Neural cell (in vitro differentiated cells): ENCODE results near the gene SACM1L. TPM values are rescaled to one million over a fixed set of nuclear protein-coding genes. Genes with fewer than 3 reads are reported as not detected.

Experiments used
- H2AFZ ChIP-seq: fragments of 200-600, 300-800 bp; sonication (generic), shearing (Covaris generic); 2 replicates; pipeline ENCODE4 v1.6.0; 2014; ENCODE audit warnings: low read depth, mild to moderate bottlenecking, antibody characterized with exemption, low read length, moderate library complexity
- H3F3A ChIP-seq: fragments of 200-600 bp; shearing (Covaris generic); 2 replicates; pipeline ENCODE4 v1.6.1; 2016; ENCODE audit warnings: mild to moderate bottlenecking, moderate library complexity, mixed read lengths, antibody characterized with exemption, low read length; ENCODE audit not compliant: insufficient read depth, poor library complexity, severe bottlenecking
- H3K27ac ChIP-seq: fragments of 200-600, 300-800 bp; sonication (generic), shearing (Covaris generic); 2 replicates; pipeline ENCODE4 v1.5.1; 2014; ENCODE audit warnings: mild to moderate bottlenecking, low read length, moderate library complexity
- H3K27me3 ChIP-seq: fragments of 300-800, 200-600 bp; sonication (generic), shearing (Covaris generic); 2 replicates; pipeline ENCODE4 v1.6.0; 2014; ENCODE audit warnings: mild to moderate bottlenecking, low read depth, low read length, moderate library complexity; ENCODE audit not compliant: insufficient read depth
- H3K36me3 ChIP-seq: fragments of 300-800, 200-600 bp; sonication (generic), shearing (Covaris generic); 2 replicates; pipeline ENCODE4 v1.5.1; 2014; ENCODE audit warnings: mild to moderate bottlenecking, antibody characterized with exemption, low read length, moderate library complexity; ENCODE audit not compliant: insufficient read depth
- H3K4me2 ChIP-seq: fragments of 300-800, 200-600 bp; sonication (generic), shearing (Covaris generic); 2 replicates; pipeline ENCODE4 v1.6.0; 2014; ENCODE audit warnings: mild to moderate bottlenecking, low read length
- H3K4me3 ChIP-seq: fragments of 300-800, 200-600 bp; sonication (generic), shearing (Covaris generic); 2 replicates; pipeline ENCODE4 v1.5.1; 2014; ENCODE audit warnings: mild to moderate bottlenecking, low read length, moderate library complexity
- H3K79me2 ChIP-seq: fragments of 200-600 bp; shearing (Covaris generic); replicated peaks from 2 replicates; pipeline ENCODE4 v1.6.0; 2014; ENCODE audit warnings: mild to moderate bottlenecking, low read length, moderate library complexity; ENCODE audit not compliant: insufficient read depth
- H3K9ac ChIP-seq: fragments of 300-800, 200-600 bp; sonication (generic), shearing (Covaris generic); 2 replicates; pipeline ENCODE4 v1.6.1; 2016; ENCODE audit warnings: mild to moderate bottlenecking, low read length, mixed read lengths
- H3K9me2 ChIP-seq: fragments of 200-600 bp; shearing (Covaris generic); 2 replicates; pipeline ENCODE4 v1.6.1; 2016; ENCODE audit warnings: mild to moderate bottlenecking, low read length, mixed read lengths; ENCODE audit not compliant: insufficient read depth
- H3K9me3 ChIP-seq: fragments of 200-600, 300-800 bp; sonication (generic), shearing (Covaris generic); 2 replicates; pipeline ENCODE4 v1.6.1; 2016; ENCODE audit warnings: mild to moderate bottlenecking, mixed run types, low read length, moderate library complexity, mixed read lengths
- H4K20me1 ChIP-seq: fragments of 200-600 bp; shearing (Covaris generic); 2 replicates; pipeline ENCODE4 v1.6.1; 2016; ENCODE audit warnings: mild to moderate bottlenecking, mixed run types; ENCODE audit not compliant: insufficient read depth
- CTCF ChIP-seq: fragments of 450-650 bp; IDR thresholded peaks from 2 replicates; pipeline ENCODE4 v1.5.1; 2014; ENCODE audit warnings: antibody characterized with exemption, mild to moderate bottlenecking, moderate library complexity; ENCODE audit not compliant: poor library complexity, severe bottlenecking
- EP300 ChIP-seq: fragments of 450-650 bp; conservative IDR thresholded peaks from 2 replicates; pipeline ENCODE4 v1.6.1; 2014; ENCODE audit warnings: antibody characterized with exemption, mild to moderate bottlenecking, moderate library complexity; ENCODE audit not compliant: poor library complexity, severe bottlenecking
- EZH2 ChIP-seq: fragments of 200-600, 300-800 bp; shearing (Covaris generic), sonication (generic); IDR thresholded peaks from 2 replicates; pipeline ENCODE4 v1.6.1; 2014; ENCODE audit warnings: antibody characterized with exemption, low read length, borderline replicate concordance, mild to moderate bottlenecking; ENCODE audit not compliant: insufficient read depth, poor library complexity, severe bottlenecking
- MXI1 ChIP-seq: fragments of 450-650 bp; conservative IDR thresholded peaks from 2 replicates; pipeline ENCODE4 v1.6.1; 2014; ENCODE audit warnings: antibody characterized with exemption, mild to moderate bottlenecking; ENCODE audit not compliant: poor library complexity, severe bottlenecking
- POLR2AphosphoS5 ChIP-seq: IDR thresholded peaks from 2 replicates; pipeline ENCODE4 v1.6.1; 2012
- RAD21 ChIP-seq: fragments of 450-650 bp; conservative IDR thresholded peaks from 2 replicates; pipeline ENCODE4 v1.6.1; 2014; ENCODE audit warnings: antibody characterized with exemption, mild to moderate bottlenecking, moderate library complexity
- REST ChIP-seq: IDR thresholded peaks from 2 replicates; pipeline ENCODE4 v1.6.1; 2012; ENCODE audit warnings: borderline replicate concordance
- SMC3 ChIP-seq: fragments of 450-650 bp; conservative IDR thresholded peaks from 2 replicates; pipeline ENCODE4 v1.6.1; 2014; ENCODE audit warnings: antibody characterized with exemption, mild to moderate bottlenecking, moderate library complexity; ENCODE audit not compliant: poor library complexity
- TAF1 ChIP-seq: IDR thresholded peaks from 2 replicates; pipeline ENCODE4 v1.6.1; 2012; ENCODE audit warnings: low read depth
- polyA plus RNA-seq: library from polyadenylated mRNA; depleted of rRNA; stranded (reverse); fragments of >200 nt; gene quantifications from 2 replicates; pipeline ENCODE4 v1.2.3, GENCODE V29; 2014

Gene SACM1L
- polyA plus RNA-seq, 1 donor from 2014 or later = 66.2 TPM

- no peak for TF ChIP-seq RAD21
- no peak for TF ChIP-seq SMC3
- TF ChIP-seq EP300 = no peak
- no peak for TF ChIP-seq POLR2AphosphoS5
- no peak for TF ChIP-seq REST
- no peak for TF ChIP-seq MXI1
- no peak for TF ChIP-seq TAF1
- TF ChIP-seq EZH2 = no peak
- no peak for TF ChIP-seq CTCF
- Histone ChIP-seq H3F3A (no peaks in the 10 kb centered on the region), H4K20me1 (no peaks in the 10 kb centered on the region), H3K9ac (no peak overlapping the region), H3K4me2 (no peak overlapping the region), H3K9me2 (no peaks in the 10 kb centered on the region), H3K4me3 (no peak overlapping the region), H2AFZ (no peak overlapping the region), H3K36me3 (no peaks in the 10 kb centered on the region), H3K27ac (no peak overlapping the region), H3K9me3 (no peaks in the 10 kb centered on the region), H3K27me3 (peaks cover 50% of the 10 kb centered on the region), H3K79me2 (no peaks in the 10 kb centered on the region)
These were observed 104.4 kb downstream of the SACM1L start for GRCh38 chr3:45793482-45794176.

- Histone ChIP-seq H3F3A (no peaks in the 10 kb centered on the region), H4K20me1 (no peaks in the 10 kb centered on the region), H3K9me2 (no peaks in the 10 kb centered on the region), H3K27me3 (peaks cover 50% of the 10 kb centered on the region), H3K4me3 (no peak overlapping the region), H3K36me3 (no peaks in the 10 kb centered on the region), H3K9ac (no peak overlapping the region), H3K4me2 (no peak overlapping the region), H3K27ac (no peak overlapping the region), H3K79me2 (no peaks in the 10 kb centered on the region), H2AFZ (no peak overlapping the region), H3K9me3 (no peaks in the 10 kb centered on the region)
- TF ChIP-seq SMC3 (no peak), RAD21 (no peak), TAF1 (no peak), CTCF (no peak), EZH2 (no peak), EP300 (no peak), POLR2AphosphoS5 (no peak), MXI1 (no peak), REST (no peak)
These were observed 105.0 kb downstream of the SACM1L start for GRCh38 chr3:45794177-45794560.
